ENCODE measurements around the gene DUSP7.

The DUSP7 gene

GRCh38 chr3:52068730-52069129 is 12.4 kb upstream of the DUSP7 start:
- DNase-seq (ENCODE audit: extremely low read depth in 1 of 2, low read depth in 1 of 2): no peak

GRCh38 chr3:52068055-52068571 is 11.7 kb upstream of the DUSP7 start:
- DNase-seq (ENCODE audit: extremely low read depth in 1 of 2, low read depth in 1 of 2): no peak

GRCh38 chr3:52067526-52067925 is 11.2 kb upstream of the DUSP7 start:
- no peak for DNase-seq (ENCODE audit: extremely low read depth in 1 of 2, low read depth in 1 of 2)

- DNase-seq (ENCODE audit: extremely low read depth in 1 of 2, low read depth in 1 of 2): no peak
These were observed 10.7 kb upstream of the DUSP7 start for GRCh38 chr3:52067046-52067445.

- DNase-seq (ENCODE audit: extremely low read depth in 1 of 2, low read depth in 1 of 2): no peak
These were observed 8.9 kb upstream of the DUSP7 start for GRCh38 chr3:52065264-52065756.

- no peak for DNase-seq (ENCODE audit: extremely low read depth in 1 of 2, low read depth in 1 of 2)
These were observed 8.2 kb upstream of the DUSP7 start for GRCh38 chr3:52064561-52064960.

- DNase-seq (ENCODE audit: extremely low read depth in 1 of 2, low read depth in 1 of 2): no peak
These were observed 6.8 kb upstream of the DUSP7 start for GRCh38 chr3:52063026-52063723.

- no peak for DNase-seq (ENCODE audit: extremely low read depth in 1 of 2, low read depth in 1 of 2)
These were observed 6.1 kb upstream of the DUSP7 start for GRCh38 chr3:52062505-52062904.

- DNase-seq (ENCODE audit: extremely low read depth in 1 of 2, low read depth in 1 of 2): no peak
These were observed 4.9 kb upstream of the DUSP7 start for GRCh38 chr3:52061121-52061910.

- no peak for DNase-seq (ENCODE audit: extremely low read depth in 1 of 2, low read depth in 1 of 2)
These were observed 3.4 kb upstream of the DUSP7 start for GRCh38 chr3:52059781-52060180.

- no peak for DNase-seq (ENCODE audit: extremely low read depth in 1 of 2, low read depth in 1 of 2)
These were observed 1.6 kb upstream of the DUSP7 start for GRCh38 chr3:52057812-52058495.

- peak; percentile 98 for DNase-seq (ENCODE audit: extremely low read depth in 1 of 2, low read depth in 1 of 2)
These were observed 819 bp upstream of the DUSP7 start for GRCh38 chr3:52056968-52057811.

- DNase-seq (ENCODE audit: extremely low read depth in 1 of 2, low read depth in 1 of 2): no peak
These were observed 627 bp downstream of the DUSP7 start for GRCh38 chr3:52055537-52056351.

- no peak for DNase-seq (ENCODE audit: extremely low read depth in 1 of 2, low read depth in 1 of 2)
These were observed 1.5 kb downstream of the DUSP7 start for GRCh38 chr3:52054661-52055511.

GRCh38 chr3:52053307-52054304 is 2.8 kb downstream of the DUSP7 start:
- DNase-seq (ENCODE audit: extremely low read depth in 1 of 2, low read depth in 1 of 2): no peak

- no peak for DNase-seq (ENCODE audit: extremely low read depth in 1 of 2, low read depth in 1 of 2)
These were observed 3.5 kb downstream of the DUSP7 start for GRCh38 chr3:52052831-52053306.

- no peak for DNase-seq (ENCODE audit: extremely low read depth in 1 of 2, low read depth in 1 of 2)
These were observed 4.9 kb downstream of the DUSP7 start for GRCh38 chr3:52051444-52051843.
